Esophagus squamous epithelium (tissue), 5 donors: ENCODE results near the gene OR2A1. TPM values are rescaled to one million over a fixed set of nuclear protein-coding genes. Genes with fewer than 3 reads are reported as not detected.
"Not testable (repeated sequence)": the region's sequence is repeated elsewhere in the genome, so short reads cannot be mapped to it uniquely, and the experiment has no call there.

Source experiments
- DNase-seq: peaks from one replicate; lab custom pipeline; 2025; lab: John Stamatoyannopoulos, UW
- H3K27ac ChIP-seq, 4 donors: fragments of 200-600 bp; sonication (generic); one replicate each; pipeline ENCODE4 v1.5.1; 2016 to 2019; ENCODE audit warnings: mild to moderate bottlenecking in 1 of 4
- H3K27me3 ChIP-seq, 4 donors: fragments of 200-600 bp; sonication (generic); 1 replicate in 3 of 4; 2 replicates in 1 of 4; pipeline versions ENCODE4 v1.5.1 to v1.6.0; 2017 to 2021; ENCODE audit warnings: antibody characterized with exemption in 1 of 4
- H3K36me3 ChIP-seq, 3 donors: fragments of 200-600 bp; sonication (generic); one replicate each; pipeline ENCODE4 v1.5.1; 2016 to 2019
- H3K4me1 ChIP-seq, 3 donors: fragments of 200-600 bp; sonication (generic); one replicate each; pipeline ENCODE4 v1.5.1; 2017 to 2019
- H3K4me3 ChIP-seq, 4 donors: fragments of 200-600 bp; sonication (generic); 1 replicate in 3 of 4; 2 replicates in 1 of 4; pipeline ENCODE4 v1.5.1; 2016 to 2019; ENCODE audit warnings: mild to moderate bottlenecking in 2 of 4, moderate library complexity in 1 of 4
- H3K9me3 ChIP-seq, 3 donors: fragments of 200-600 bp; sonication (generic); one replicate each; pipeline ENCODE4 v1.5.1; 2016 to 2019
- WGBS, 2 donors: methylation state at CpG; one replicate each; pipeline ENCODE4 v1.1.5; 2018; 5-methylcytosine and 5-hydroxymethylcytosine counted together
- intact Hi-C: fragments of 100-400 bp; cut with DNase I; formaldehyde crosslinking; loops from one replicate; pipeline ENCODE4 v1.15.0; 2022
- total RNA-seq, 4 donors: library from RNA; depleted of rRNA; stranded (reverse); fragments of >200 nt; gene quantifications; one replicate each; pipeline ENCODE4 v1.1.0, GENCODE V29; 2016
- donor health status: DM: yes; HTN: yes; CAD: no.

OR2A1 gene
- total RNA-seq, 4 donors from 2014 or later, result not detected

DNA sequence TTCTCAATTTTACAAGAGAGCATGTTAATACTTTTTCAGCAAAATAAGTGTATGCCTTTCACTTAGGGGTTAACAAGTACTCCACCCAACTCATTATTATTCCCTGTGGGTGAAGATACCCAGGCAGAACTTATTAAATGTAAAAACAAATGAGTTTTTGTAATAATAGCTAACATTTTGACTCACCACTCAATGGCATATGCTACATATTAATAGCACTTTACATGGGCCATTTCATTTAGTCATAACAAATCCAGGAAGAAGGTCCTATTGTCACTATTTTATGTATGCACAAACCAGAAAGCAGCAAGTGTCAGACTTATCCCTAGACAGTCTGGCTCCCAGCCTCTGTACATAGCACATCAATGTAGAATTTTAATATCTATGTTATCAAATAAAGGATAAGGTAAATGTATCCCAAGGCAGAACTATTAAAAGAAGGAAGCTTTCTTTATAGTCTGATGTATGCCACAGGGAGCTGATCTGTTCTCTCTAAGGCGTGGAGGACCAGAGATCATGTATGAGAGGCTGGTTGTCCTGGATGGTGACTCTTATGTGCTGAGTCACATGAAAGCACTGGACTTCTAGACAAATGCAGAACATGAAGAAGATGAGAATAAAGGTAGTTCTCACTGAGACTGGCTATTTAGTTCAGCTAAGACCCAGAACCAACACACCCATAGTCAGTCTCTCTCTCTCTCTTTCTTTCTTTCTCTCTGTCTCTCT is 9.5 kb upstream of the OR2A1 start:
- H3K9me3 ChIP-seq, intact Hi-C loops: not testable (repeated sequence)
- no CpG with 5 or more reads among the region's 1 CpG for WGBS, 2 donors

GRCh38 chr7:144303607-144304006 is 8.6 kb upstream of the OR2A1 start:
- no CpG with 5 or more reads among the region's 5 CpGs for WGBS, 2 donors
- not testable (repeated sequence) for H3K27me3 ChIP-seq

More for the DNA sequence above, 9.5 kb upstream of the OR2A1 start:
- H3K36me3 ChIP-seq, H3K4me1 ChIP-seq, H3K27me3 ChIP-seq, H3K4me3 ChIP-seq, H3K27ac ChIP-seq, DNase-seq: not testable (repeated sequence)

GRCh38 chr7:144305156-144305555 is 7.1 kb upstream of the OR2A1 start:
- DNase-seq, H3K4me1 ChIP-seq, H3K36me3 ChIP-seq, intact Hi-C loops, H3K9me3 ChIP-seq, H3K4me3 ChIP-seq, H3K27ac ChIP-seq, H3K27me3 ChIP-seq: not testable (repeated sequence)
- WGBS, 2 donors, result no CpG with 5 or more reads among the region's 2 CpGs

More at GRCh38 chr7:144303607-144304006, 8.6 kb upstream of the OR2A1 start:
- H3K27ac ChIP-seq, H3K4me1 ChIP-seq, H3K36me3 ChIP-seq, H3K4me3 ChIP-seq, intact Hi-C loops, H3K9me3 ChIP-seq, DNase-seq: not testable (repeated sequence)

DNA sequence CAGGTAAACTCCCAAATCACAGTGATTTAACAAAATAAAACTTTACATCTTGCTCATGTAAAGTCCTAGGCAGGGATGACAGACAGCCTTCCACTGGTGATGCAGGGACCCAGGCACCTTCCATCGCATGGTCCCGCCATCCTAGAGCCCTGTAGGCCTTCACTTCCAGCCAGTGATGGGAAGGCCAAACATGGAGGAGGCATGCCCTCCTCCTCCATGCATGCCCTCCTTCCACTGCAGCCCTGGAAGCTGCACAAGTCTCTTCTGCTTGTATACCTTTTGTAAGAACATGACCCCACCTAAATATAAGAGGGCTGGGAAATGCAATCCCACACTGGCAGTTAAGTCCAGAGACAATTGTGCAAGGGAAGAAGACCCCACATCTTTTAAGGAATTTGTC is 2.5 kb upstream of the OR2A1 start:
- H3K36me3 ChIP-seq, intact Hi-C loops, H3K4me3 ChIP-seq, H3K9me3 ChIP-seq, H3K4me1 ChIP-seq, H3K27me3 ChIP-seq, H3K27ac ChIP-seq, DNase-seq: not testable (repeated sequence)
- WGBS, 2 donors, result no CpG with 5 or more reads among the region's 2 CpGs

- H3K27me3 ChIP-seq, intact Hi-C loops, H3K27ac ChIP-seq, H3K4me1 ChIP-seq, H3K9me3 ChIP-seq, H3K36me3 ChIP-seq, DNase-seq, H3K4me3 ChIP-seq: not testable (repeated sequence)
- 83% methylated on average over 1 of the region's 2 CpGs; no CpG with 5 or more reads in 1 of the 2 donors for WGBS, 2 donors
Observed at GRCh38 chr7:144311218-144311617, 1.0 kb upstream of the OR2A1 start.

GRCh38 chr7:144317537-144317936 is 5.3 kb downstream of the OR2A1 start:
- DNase-seq, H3K27me3 ChIP-seq, intact Hi-C loops, H3K4me3 ChIP-seq, H3K9me3 ChIP-seq, H3K27ac ChIP-seq, H3K4me1 ChIP-seq, H3K36me3 ChIP-seq: not testable (repeated sequence)
- 67% methylated on average over 1 of the region's 1 CpG; no CpG with 5 or more reads in 1 of the 2 donors for WGBS, 2 donors

DNA sequence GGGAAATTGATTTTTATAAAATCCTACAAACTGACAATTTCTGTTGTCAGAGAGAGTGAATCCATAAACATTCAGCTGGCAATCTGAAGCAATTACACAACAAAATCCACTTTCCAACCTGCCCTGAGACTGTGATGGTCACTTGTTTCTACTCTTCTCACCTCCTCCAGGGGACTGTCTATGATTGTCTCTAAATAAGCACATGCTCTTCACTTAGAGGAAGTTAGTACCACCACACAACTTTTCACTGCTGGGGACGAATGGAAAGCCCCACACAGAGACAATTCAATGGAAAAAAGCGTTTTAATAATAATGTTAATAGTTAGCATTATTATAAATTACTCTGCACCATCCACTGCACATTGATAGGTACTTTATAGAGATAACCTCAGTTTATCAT is 7.3 kb downstream of the OR2A1 start:
- DNase-seq, H3K36me3 ChIP-seq, H3K27me3 ChIP-seq, intact Hi-C loops, H3K27ac ChIP-seq, H3K4me3 ChIP-seq, H3K4me1 ChIP-seq, H3K9me3 ChIP-seq: not testable (repeated sequence)
- WGBS, 2 donors, result no CpG with 5 or more reads among the region's 2 CpGs

DNA sequence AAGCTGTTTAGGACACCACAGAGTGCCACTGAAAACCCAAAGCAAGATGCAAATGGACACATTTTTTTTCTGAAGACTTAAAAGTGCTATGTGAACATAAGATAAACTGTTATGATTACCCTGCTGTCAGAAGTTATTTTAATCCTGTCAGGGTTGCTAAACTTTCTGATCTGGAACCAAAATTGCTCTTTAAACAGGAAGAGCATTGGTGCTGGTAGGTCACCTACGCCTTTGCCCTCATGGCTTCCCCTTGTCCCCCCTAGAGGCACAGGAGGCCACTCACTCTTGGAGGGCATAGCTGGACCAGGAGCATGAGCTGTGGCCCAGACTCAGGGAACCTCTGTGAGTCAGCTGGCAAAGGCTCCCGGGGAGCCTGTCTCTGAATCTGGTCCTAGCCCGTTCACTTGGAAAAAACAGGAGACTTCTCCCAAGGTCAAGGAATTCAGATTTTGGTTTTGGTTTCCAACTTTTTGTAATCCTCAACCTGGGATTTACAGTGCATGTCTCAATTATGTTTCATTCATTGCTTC is 9.5 kb downstream of the OR2A1 start:
- not testable (repeated sequence) for DNase-seq

GRCh38 chr7:144323359-144323758 is 11.1 kb downstream of the OR2A1 start:
- DNase-seq, H3K27me3 ChIP-seq, H3K4me1 ChIP-seq, H3K36me3 ChIP-seq, intact Hi-C loops, H3K4me3 ChIP-seq, H3K27ac ChIP-seq, H3K9me3 ChIP-seq: not testable (repeated sequence)
- no CpG with 5 or more reads among the region's 4 CpGs for WGBS, 2 donors

More for the DNA sequence above, 9.5 kb downstream of the OR2A1 start:
- H3K27me3 ChIP-seq, H3K27ac ChIP-seq, intact Hi-C loops, H3K36me3 ChIP-seq, H3K4me3 ChIP-seq, H3K4me1 ChIP-seq, H3K9me3 ChIP-seq: not testable (repeated sequence)
- 60 to 83% methylated on average over 1 of the region's 3 CpGs for WGBS, 2 donors

DNA sequence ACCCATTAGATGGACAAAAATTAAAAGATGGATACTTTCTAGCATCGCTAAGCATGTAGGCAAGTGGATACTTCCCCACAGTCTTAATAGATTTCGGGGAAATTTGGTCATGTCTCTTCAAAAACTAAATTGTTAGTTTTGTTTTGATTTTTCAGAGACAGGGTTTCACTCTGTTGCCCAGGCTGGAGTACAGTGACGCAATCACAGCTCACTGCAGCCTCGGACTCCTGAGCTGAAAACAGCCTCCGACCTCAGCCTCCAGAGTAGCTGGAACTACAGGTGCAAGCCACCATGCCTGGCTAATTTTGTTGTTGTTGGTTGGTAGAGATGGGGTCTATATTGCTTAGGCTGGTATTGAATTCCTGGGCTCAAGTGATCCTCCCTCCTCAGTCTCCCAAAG is 13.6 kb downstream of the OR2A1 start:
- H3K4me3 ChIP-seq, H3K4me1 ChIP-seq, DNase-seq, intact Hi-C loops, H3K27ac ChIP-seq, H3K9me3 ChIP-seq, H3K27me3 ChIP-seq, H3K36me3 ChIP-seq: not testable (repeated sequence)
- 89 to 100% methylated on average over 2 to 4 of the region's 5 CpGs for WGBS, 2 donors

DNA sequence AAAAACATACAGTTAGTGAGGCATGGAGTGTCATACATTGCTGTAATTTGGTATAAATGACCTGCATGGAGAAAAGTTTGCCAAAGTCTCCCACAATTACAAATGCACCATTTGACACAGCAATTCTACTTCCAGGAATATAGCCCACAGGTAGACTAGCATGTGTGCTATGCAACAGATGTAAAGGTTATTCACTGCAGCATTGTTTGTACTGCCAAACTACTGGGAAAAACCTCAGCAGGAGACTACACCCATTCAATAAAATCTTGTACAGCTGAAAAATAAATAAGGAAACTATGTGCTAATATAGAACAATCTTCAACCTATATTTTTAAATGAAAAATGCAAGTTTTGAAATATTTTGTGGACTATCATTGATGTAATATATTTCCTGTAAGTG is 17.8 kb downstream of the OR2A1 start:
- H3K27me3 ChIP-seq, intact Hi-C loops, H3K27ac ChIP-seq, H3K4me3 ChIP-seq, DNase-seq, H3K9me3 ChIP-seq, H3K4me1 ChIP-seq, H3K36me3 ChIP-seq: not testable (repeated sequence)

DNA sequence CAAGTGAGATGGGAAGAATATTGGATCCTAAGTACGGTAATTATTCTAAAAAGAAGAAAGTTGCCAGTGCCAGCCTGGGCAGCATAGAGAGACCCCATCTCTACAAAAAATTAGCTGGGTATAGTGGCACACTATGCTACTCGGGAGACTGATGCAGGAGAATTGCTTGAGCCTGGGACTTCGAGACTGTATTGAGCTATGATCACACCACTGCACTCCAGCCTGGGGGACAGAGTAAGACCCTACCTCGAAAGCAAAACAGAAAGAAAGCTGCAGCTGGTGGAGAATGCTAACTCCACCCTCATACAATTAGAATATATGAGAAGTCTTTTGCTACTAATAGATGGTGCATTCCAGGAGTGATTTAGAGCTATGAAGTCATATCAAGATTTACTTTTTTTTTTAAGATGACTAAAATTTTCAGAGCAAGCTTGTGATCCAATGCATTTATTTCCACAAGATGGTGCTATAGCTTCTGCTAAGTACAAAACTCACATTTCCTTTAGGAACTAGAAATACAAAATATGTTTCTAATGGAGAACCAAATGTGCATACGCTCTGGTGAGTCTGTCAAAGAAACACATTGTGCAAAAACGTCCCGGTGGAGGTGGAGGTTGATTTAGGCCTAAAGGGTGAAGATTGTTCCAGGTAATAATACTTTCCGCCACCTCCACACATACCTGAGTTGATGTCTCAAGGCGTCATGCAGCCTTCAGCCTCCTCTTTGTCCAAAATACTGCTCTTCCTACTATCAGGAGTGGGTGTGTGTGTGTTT is 19.2 kb downstream of the OR2A1 start:
- H3K27ac ChIP-seq, H3K27me3 ChIP-seq, H3K4me1 ChIP-seq, H3K4me3 ChIP-seq, H3K36me3 ChIP-seq, intact Hi-C loops, DNase-seq, H3K9me3 ChIP-seq: not testable (repeated sequence)
- 72% methylated on average over 2 of the region's 9 CpGs; no CpG with 5 or more reads in 1 of the 2 donors for WGBS, 2 donors

- intact Hi-C loops, H3K27ac ChIP-seq, H3K4me1 ChIP-seq, DNase-seq, H3K9me3 ChIP-seq, H3K27me3 ChIP-seq, H3K4me3 ChIP-seq, H3K36me3 ChIP-seq: not testable (repeated sequence)
- 43 to 67% methylated on average over 1 of the region's 2 CpGs for WGBS, 2 donors
Observed at GRCh38 chr7:144331996-144332288, 19.7 kb downstream of the OR2A1 start.
